ENCODE data around the gene RPS10. TPM values are rescaled to one million over a fixed set of nuclear protein-coding genes. Genes with fewer than 3 reads are reported as not detected.

RPS10 gene
- total and polyA plus RNA-seq, 2 of the 8 experiments (the other 6 are each of a cell fraction or from before 2014, with no cell fraction given): 2,408 to 11,142 TPM

GRCh38 chr6:34438705-34439104 is 12.8 kb upstream of the RPS10 start:
- H3K4me1 ChIP-seq (replicated peaks in 1 of 4; ENCODE audit: control insufficient read depth in 3 of 4, insufficient read depth in 4 of 4, low read length in 3 of 4): no peaks in the 10 kb centered on the region
- peaks cover 12 to 16% of the 10 kb centered on the region in 2 experiments for H3K9me3 ChIP-seq (ENCODE audit: insufficient read depth in 2 of 2, low read depth in 1 of 2, low read length in 1 of 2)
- no peaks in the 10 kb centered on the region for H3K23me2 ChIP-seq (ENCODE audit: low read depth, low read length)
- H3K79me2 ChIP-seq (ENCODE audit: control insufficient read depth in 1 of 2, insufficient read depth in 2 of 2, low read length in 2 of 2): no peaks in the 10 kb centered on the region
- no peak overlapping the region for H3K14ac ChIP-seq (ENCODE audit: insufficient read length)
- POLR2A ChIA-PET (ENCODE audit: partially characterized antibody): interaction anchor here (0.8 to 2.2 kb wide), 6 partner anchors 11 to 29 kb away, joined by 3 to 11 read pairs (median 6); partner anchors contain the start of gene RPS10
- H3K56ac ChIP-seq (replicated peaks; ENCODE audit: insufficient read length, low read depth, low read length): no peak overlapping the region
- no peak overlapping the region for H2BK120ac ChIP-seq (replicated peaks; ENCODE audit: low read depth, low read length)
- no peak for FAIRE-seq
- no peak overlapping the region for H2BK12ac ChIP-seq (ENCODE audit: low read depth, low read length)
- no peak overlapping the region for H4K8ac ChIP-seq (ENCODE audit: extremely low read depth, insufficient read depth, low read length)
- no peaks in the 10 kb centered on the region for H3K36me3 ChIP-seq (ENCODE audit: control insufficient read depth in 2 of 4, insufficient read depth in 4 of 4, low read length in 3 of 4)
- H3K79me1 ChIP-seq (ENCODE audit: low read depth, low read length): no peaks in the 10 kb centered on the region
- no peak overlapping the region for H3K18ac ChIP-seq (ENCODE audit: extremely low read depth, low read length)
- no peak overlapping the region for H2BK15ac ChIP-seq (ENCODE audit: low read length)
- no peak for TF ChIP-seq CBX8 (IDR thresholded peaks at IDR 0.05; ENCODE audit: borderline replicate concordance, low read depth, low read length)
- TF ChIP-seq EP300 (IDR thresholded peaks at IDR 0.05; ENCODE audit: borderline replicate concordance in 1 of 2, low read depth in 2 of 2, low read length in 2 of 2): no peak
- TF ChIP-seq KDM5A (IDR thresholded peaks at IDR 0.05; ENCODE audit: low read length): no peak
- no peak overlapping the region for H3K4ac ChIP-seq (replicated peaks; ENCODE audit: insufficient read length, low read depth, low read length)
- no peaks in the 10 kb centered on the region for H4K20me1 ChIP-seq (replicated peaks in 1 of 2; ENCODE audit: control insufficient read depth in 1 of 2, insufficient read depth in 2 of 2, low read length in 2 of 2)
- no peak overlapping the region for H2BK20ac ChIP-seq (ENCODE audit: low read length)
- no peak overlapping the region for H3K4me2 ChIP-seq (ENCODE audit: insufficient read depth in 1 of 2, low read depth in 2 of 2, low read length in 2 of 2)
- no peak overlapping the region for H4K5ac ChIP-seq (ENCODE audit: insufficient read length, low read depth, low read length)
- 68% methylated on average over 4 of the region's 4 CpGs; no CpG with 5 or more reads in 1 of the 2 experiments for WGBS, 2 experiments (ENCODE audit: extremely low coverage in 1 of 2, insufficient coverage in 1 of 2, insufficient read length in 1 of 2, insufficient replicate concordance in 2 of 2, low coverage in 1 of 2, low lambda C conversion rate in 2 of 2, missing lambda C conversion rate in 1 of 2)
- no peak overlapping the region for H3K4me3 ChIP-seq (ENCODE audit: extremely low read depth in 1 of 4, insufficient read depth in 2 of 4, low read depth in 3 of 4, low read length in 4 of 4)
- H2AK5ac ChIP-seq (ENCODE audit: low read depth, low read length): no peak overlapping the region
- no peak overlapping the region for H3K9ac ChIP-seq (replicated peaks in 1 of 4; ENCODE audit: extremely low read depth in 1 of 4, low read depth in 3 of 4, low read length in 3 of 4)
- no peak overlapping the region for H2AFZ ChIP-seq (ENCODE audit: low read length)
- no peak overlapping the region for H2BK5ac ChIP-seq (ENCODE audit: low read depth, low read length)
- no peak overlapping the region for H3K23ac ChIP-seq (ENCODE audit: insufficient read length)
- no peak overlapping the region for H4K91ac ChIP-seq (replicated peaks; ENCODE audit: insufficient read length, low read length)
- no peaks in the 10 kb centered on the region for H3K27me3 ChIP-seq (replicated peaks in 1 of 4; ENCODE audit: control insufficient read depth in 3 of 4, extremely low read depth in 1 of 4, insufficient read depth in 3 of 4, low read length in 3 of 4)
- CTCF ChIA-PET (ENCODE audit: partially characterized antibody): interaction anchor here (1.1 to 4.6 kb wide), 3 partner anchors 10 to 20 kb away, joined by 5 to 15 read pairs (median 6); no protein-coding TSS in a partner anchor
- H3K27ac ChIP-seq (ENCODE audit: low read depth, low read length): no peak overlapping the region
- no peak for DNase-seq (ENCODE audit: low read depth in 1 of 2, low spot score in 2 of 2)
